ENCODE measurements around the gene PPIL4. TPM values are rescaled to one million over a fixed set of nuclear protein-coding genes. Genes with fewer than 3 reads are reported as not detected.

Gene PPIL4
- total RNA-seq, 1 donor from 2014 or later: 15.7 TPM

DNA sequence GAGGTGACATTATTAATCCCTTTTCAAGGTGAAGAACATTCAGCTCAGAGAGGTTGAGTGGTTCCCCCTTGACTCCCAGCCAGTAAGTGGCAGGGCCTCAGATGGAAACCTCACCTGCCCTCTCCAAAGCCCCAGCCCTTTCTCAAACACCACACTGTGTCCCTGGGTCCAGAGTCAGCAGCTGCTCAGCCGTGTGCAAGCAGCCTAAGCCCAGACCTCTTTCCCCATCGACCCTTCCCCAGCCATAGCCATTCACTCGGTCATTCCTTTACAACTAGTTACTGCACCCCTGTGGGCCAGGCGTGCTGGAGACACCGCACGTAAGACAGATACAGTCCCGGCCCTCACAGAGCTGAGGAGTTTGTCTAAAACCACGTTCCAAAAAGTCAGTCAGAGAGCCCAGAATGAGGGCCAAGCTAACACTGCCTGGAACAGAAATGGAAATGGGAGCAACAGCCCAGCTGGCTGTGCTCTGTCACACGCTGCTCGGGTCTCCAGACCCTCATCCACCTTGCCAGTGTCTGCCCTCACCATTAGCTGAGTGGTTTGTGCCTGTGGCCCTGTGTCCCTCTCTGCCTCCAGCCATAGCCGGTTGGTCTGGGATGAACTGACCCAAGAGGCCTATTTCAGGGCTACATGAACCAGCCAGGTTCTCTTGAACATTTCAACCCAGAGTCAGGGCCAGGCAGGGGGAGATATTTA is 90.7 kb downstream of the PPIL4 start:
- peak overlapping the region; percentile 90 for H3K27ac ChIP-seq (replicated peaks)

More for the DNA sequence above, 90.7 kb downstream of the PPIL4 start:
- H3K36me3 ChIP-seq: no peaks in the 10 kb centered on the region
- H3K9me3 ChIP-seq (replicated peaks): no peaks in the 10 kb centered on the region
- H3K4me1 ChIP-seq: peaks cover 79% of the 10 kb centered on the region
- DNase-seq: no peak
- intact Hi-C loops (cut with micrococcal nuclease): no loop called here
- peak overlapping the region; percentile 22 for H3K4me3 ChIP-seq
- peaks cover 26% of the 10 kb centered on the region for H3K27me3 ChIP-seq (ENCODE audit: low read depth)
- TF ChIP-seq, protein P1, sequence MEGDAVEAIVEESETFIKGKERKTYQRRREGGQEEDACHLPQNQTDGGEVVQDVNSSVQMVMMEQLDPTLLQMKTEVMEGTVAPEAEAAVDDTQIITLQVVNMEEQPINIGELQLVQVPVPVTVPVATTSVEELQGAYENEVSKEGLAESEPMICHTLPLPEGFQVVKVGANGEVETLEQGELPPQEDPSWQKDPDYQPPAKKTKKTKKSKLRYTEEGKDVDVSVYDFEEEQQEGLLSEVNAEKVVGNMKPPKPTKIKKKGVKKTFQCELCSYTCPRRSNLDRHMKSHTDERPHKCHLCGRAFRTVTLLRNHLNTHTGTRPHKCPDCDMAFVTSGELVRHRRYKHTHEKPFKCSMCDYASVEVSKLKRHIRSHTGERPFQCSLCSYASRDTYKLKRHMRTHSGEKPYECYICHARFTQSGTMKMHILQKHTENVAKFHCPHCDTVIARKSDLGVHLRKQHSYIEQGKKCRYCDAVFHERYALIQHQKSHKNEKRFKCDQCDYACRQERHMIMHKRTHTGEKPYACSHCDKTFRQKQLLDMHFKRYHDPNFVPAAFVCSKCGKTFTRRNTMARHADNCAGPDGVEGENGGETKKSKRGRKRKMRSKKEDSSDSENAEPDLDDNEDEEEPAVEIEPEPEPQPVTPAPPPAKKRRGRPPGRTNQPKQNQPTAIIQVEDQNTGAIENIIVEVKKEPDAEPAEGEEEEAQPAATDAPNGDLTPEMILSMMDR (IDR thresholded peaks at IDR 0.05; ENCODE audit: borderline replicate concordance): no peak

Other genes starting within 250 kb of the PPIL4 start
- gene TAB2, start 228.3 kb downstream of the PPIL4 start, total RNA-seq: 56.7 TPM
- 0.27 TPM for gene SUMO4, start 145.8 kb downstream of the PPIL4 start, total RNA-seq
- 0.25 TPM for gene ZC3H12D, start 61.0 kb downstream of the PPIL4 start, total RNA-seq
- gene GINM1, start 20.3 kb upstream of the PPIL4 start, total RNA-seq: 52.0 TPM
- gene KATNA1, start 102.7 kb upstream of the PPIL4 start, total RNA-seq: 11.6 TPM
- 10.8 TPM for gene LATS1, start 172.1 kb upstream of the PPIL4 start, total RNA-seq
- 29.7 TPM for gene NUP43, start 200.5 kb upstream of the PPIL4 start, total RNA-seq
- 166 TPM for gene PCMT1, start 203.7 kb upstream of the PPIL4 start, total RNA-seq